Gastrocnemius medialis (tissue), 4 donors: Measurements from ENCODE around the gene TPTE2. TPM values are rescaled to one million over a fixed set of nuclear protein-coding genes. Genes with fewer than 3 reads are reported as not detected.
"Not testable (repeated sequence)": the region's sequence is repeated elsewhere in the genome, so short reads cannot be mapped to it uniquely, and the experiment has no call there.

ENCODE experiments used
- ATAC-seq, 2 donors: fragments of 150-250 bp; one replicate each; pipeline ENCODE4 v1.9.1; 2016
- DNase-seq, 2 donors: peaks; one replicate each; pipeline ENCODE4 v3.0.0-alpha.2; 2019
- H3K27ac ChIP-seq, 4 donors: fragments of 200-600 bp; sonication (generic); 1 replicate in 1 of 4; 2 replicates in 3 of 4; pipeline ENCODE4 v1.5.1; 2016 to 2018; ENCODE audit warnings: mild to moderate bottlenecking in 2 of 4, moderate library complexity in 1 of 4
- H3K27me3 ChIP-seq, 3 donors: fragments of 200-600 bp; sonication (generic) in 2 of 3; 1 replicate in 1 of 3; 2 replicates in 2 of 3; pipeline versions ENCODE4 v1.5.1 to v1.6.0; 2016 to 2019; ENCODE audit warnings: mild to moderate bottlenecking in 1 of 3, moderate library complexity in 1 of 3
- H3K36me3 ChIP-seq, 2 donors: fragments of 200-600 bp; sonication (generic) in 1 of 2; one replicate each; pipeline ENCODE4 v1.5.1; 2017 to 2018
- H3K4me1 ChIP-seq, 2 donors: fragments of 200-600 bp; sonication (generic) in 1 of 2; one replicate each; pipeline ENCODE4 v1.5.1; 2016 to 2017; ENCODE audit warnings: mild to moderate bottlenecking in 2 of 2
- H3K4me3 ChIP-seq, 4 donors: fragments of 200-600 bp; sonication (generic) in 3 of 4; 1 replicate in 1 of 4; 2 replicates in 3 of 4; pipeline ENCODE4 v1.5.1; 2016 to 2019; ENCODE audit warnings: mild to moderate bottlenecking in 2 of 4
- H3K9me3 ChIP-seq, 3 donors: fragments of 200-600 bp; sonication (generic) in 2 of 3; 1 replicate in 1 of 3; 2 replicates in 2 of 3; pipeline ENCODE4 v1.5.1; 2016 to 2019
- POLR2A ChIP-seq, 2 donors: fragments of 450-650 bp; IDR thresholded peaks; one replicate each; pipeline ENCODE4 v1.6.1; 2017; ENCODE audit warnings: antibody characterized with exemption in 2 of 2, mild to moderate bottlenecking in 2 of 2, moderate library complexity in 2 of 2
- in situ Hi-C, 4 donors: fragments of 200-750 bp; cut with MboI; loops; one replicate each; pipeline versions ENCODE4 v1.15.0 to v1.8.0; 2017; ENCODE audit warnings: low sequenced_read_pairs in 4 of 4
- intact Hi-C: fragments of 100-400 bp; cut with DNase I; formaldehyde crosslinking; loops from one replicate; pipeline ENCODE4 v1.15.1; 2023; ENCODE audit warnings: low total_unique reads
- total RNA-seq, 4 donors: library from RNA; depleted of rRNA; stranded (reverse); fragments of >200 nt; gene quantifications; one replicate each; pipeline versions ENCODE4 v1.1.0 to v1.2.3, GENCODE V29; 2016
- TF ChIP-seq, protein P1 (sequence below), 5 experiments: fragments of 450-650 bp in 3 of 5; fragments of 200-600 bp in 2 of 5; sonication (generic) in 2 of 5; IDR thresholded peaks in 4 of 5; conservative IDR thresholded peaks in 1 of 5; 1 replicate in 4 of 5; 2 replicates in 1 of 5; pipeline ENCODE4 v1.5.1; 2016 to 2019; ENCODE audit warnings: antibody characterized with exemption in 5 of 5, mild to moderate bottlenecking in 3 of 5, moderate library complexity in 3 of 5

The TPTE2 gene
- total RNA-seq, 4 donors from 2014 or later = not detected

DNA sequence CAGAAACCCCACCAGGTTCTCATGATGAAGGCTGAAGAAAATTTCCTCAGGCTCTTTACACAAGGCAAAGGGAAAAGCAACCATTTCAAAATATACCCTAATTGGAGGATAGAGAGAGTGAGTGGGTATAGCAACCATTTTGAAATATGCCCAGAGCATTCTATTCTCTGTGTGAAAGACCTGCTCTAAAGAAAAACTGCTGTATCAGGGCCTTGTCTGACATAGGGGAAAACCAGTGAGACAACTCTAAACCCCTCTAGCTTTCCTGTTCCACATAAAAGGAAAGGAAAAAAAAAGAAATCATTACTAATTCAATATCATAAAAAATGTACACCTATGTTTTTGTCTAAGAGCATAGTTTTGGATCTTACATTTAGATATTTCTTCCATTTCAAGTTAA is 42.3 kb downstream of the TPTE2 start:
- no peaks in the 10 kb centered on the region for H3K27me3 ChIP-seq
- no peaks in the 10 kb centered on the region for H3K36me3 ChIP-seq
- TF ChIP-seq POLR2A (IDR thresholded peaks at IDR 0.05) = no peak
- TF ChIP-seq, protein P1, sequence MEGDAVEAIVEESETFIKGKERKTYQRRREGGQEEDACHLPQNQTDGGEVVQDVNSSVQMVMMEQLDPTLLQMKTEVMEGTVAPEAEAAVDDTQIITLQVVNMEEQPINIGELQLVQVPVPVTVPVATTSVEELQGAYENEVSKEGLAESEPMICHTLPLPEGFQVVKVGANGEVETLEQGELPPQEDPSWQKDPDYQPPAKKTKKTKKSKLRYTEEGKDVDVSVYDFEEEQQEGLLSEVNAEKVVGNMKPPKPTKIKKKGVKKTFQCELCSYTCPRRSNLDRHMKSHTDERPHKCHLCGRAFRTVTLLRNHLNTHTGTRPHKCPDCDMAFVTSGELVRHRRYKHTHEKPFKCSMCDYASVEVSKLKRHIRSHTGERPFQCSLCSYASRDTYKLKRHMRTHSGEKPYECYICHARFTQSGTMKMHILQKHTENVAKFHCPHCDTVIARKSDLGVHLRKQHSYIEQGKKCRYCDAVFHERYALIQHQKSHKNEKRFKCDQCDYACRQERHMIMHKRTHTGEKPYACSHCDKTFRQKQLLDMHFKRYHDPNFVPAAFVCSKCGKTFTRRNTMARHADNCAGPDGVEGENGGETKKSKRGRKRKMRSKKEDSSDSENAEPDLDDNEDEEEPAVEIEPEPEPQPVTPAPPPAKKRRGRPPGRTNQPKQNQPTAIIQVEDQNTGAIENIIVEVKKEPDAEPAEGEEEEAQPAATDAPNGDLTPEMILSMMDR (IDR thresholded peaks at IDR 0.05 in 4 of 5, conservative IDR thresholded peaks at IDR 0.05 in 1 of 5) = no peak
- intact Hi-C loops (no loop called here), in situ Hi-C loops (no loop called here)
- no peaks in the 10 kb centered on the region for H3K9me3 ChIP-seq
- H3K4me3 ChIP-seq = no peak overlapping the region
- DNase-seq = no peak
- no peak overlapping the region for H3K27ac ChIP-seq
- no peaks in the 10 kb centered on the region for H3K4me1 ChIP-seq
- ATAC-seq = no peak

DNA sequence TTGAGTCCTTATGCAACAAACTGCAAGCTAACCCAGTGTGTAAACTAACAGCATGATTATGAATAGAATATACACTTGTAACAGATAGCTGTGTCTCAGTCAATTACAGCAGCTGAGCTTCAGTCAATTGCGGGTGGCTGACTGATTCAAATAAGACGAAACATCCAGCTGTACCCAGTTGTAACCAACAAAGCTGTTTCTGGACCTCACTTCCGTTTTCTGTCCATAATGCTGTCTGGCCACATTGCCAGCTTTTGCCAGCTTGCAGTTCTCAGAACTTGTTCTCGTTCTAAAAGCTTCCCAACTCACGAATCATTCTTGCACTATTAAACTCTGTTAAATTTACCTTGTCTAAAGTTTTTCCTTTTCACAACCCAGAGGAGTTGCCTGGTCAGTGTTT is 53.7 kb downstream of the TPTE2 start:
- not testable (repeated sequence) for ATAC-seq

GRCh38 chr13:19460126-19460525 is 101.2 kb downstream of the TPTE2 start:
- H3K27me3 ChIP-seq, H3K27ac ChIP-seq, intact Hi-C loops, in situ Hi-C loops, H3K4me3 ChIP-seq, ATAC-seq, DNase-seq, H3K9me3 ChIP-seq, H3K4me1 ChIP-seq, H3K36me3 ChIP-seq: not testable (repeated sequence)

More for the DNA sequence above, 53.7 kb downstream of the TPTE2 start:
- H3K4me1 ChIP-seq, H3K27ac ChIP-seq, H3K4me3 ChIP-seq, H3K9me3 ChIP-seq, intact Hi-C loops, DNase-seq, in situ Hi-C loops, H3K27me3 ChIP-seq, H3K36me3 ChIP-seq: not testable (repeated sequence)

DNA sequence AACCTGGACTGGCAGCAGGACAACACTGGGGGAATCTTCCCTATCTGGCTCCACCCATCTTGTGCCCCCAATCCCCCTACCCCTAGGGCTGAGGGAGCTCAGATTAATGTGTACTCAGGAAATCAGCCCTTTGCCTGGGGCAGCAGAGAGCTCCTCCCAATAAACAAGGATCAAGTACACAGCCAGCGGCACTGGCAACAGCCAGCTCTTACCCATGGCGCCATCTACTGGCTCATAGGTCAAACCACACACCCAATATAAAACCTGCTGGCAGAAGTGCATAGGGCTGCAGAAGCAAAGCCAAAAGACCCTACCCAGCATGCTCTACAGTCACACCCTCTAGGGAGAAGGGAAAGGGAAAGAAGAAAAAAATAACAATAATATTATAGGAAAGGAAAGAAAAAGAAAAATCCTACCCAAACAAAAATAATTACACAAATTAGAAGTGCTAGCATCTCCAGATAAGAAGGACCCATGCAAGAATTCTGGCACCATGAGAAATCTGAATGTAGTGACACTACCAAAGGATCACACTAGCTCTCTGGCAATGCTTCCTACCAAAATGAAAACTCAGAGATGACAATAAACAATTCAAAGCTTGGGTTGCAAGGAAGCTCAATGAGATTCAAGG is 122.2 kb downstream of the TPTE2 start:
- H3K36me3 ChIP-seq, in situ Hi-C loops, H3K27me3 ChIP-seq, intact Hi-C loops, H3K4me1 ChIP-seq, H3K9me3 ChIP-seq, ATAC-seq, H3K27ac ChIP-seq, H3K4me3 ChIP-seq: not testable (repeated sequence)
- DNase-seq = peak in 1 of 2 donors; percentile 14

- H3K4me3 ChIP-seq, DNase-seq, intact Hi-C loops, ATAC-seq, H3K27ac ChIP-seq, H3K9me3 ChIP-seq, in situ Hi-C loops, H3K4me1 ChIP-seq, H3K36me3 ChIP-seq, H3K27me3 ChIP-seq: not testable (repeated sequence)
These were observed 123.6 kb downstream of the TPTE2 start for GRCh38 chr13:19437780-19438179.

DNA sequence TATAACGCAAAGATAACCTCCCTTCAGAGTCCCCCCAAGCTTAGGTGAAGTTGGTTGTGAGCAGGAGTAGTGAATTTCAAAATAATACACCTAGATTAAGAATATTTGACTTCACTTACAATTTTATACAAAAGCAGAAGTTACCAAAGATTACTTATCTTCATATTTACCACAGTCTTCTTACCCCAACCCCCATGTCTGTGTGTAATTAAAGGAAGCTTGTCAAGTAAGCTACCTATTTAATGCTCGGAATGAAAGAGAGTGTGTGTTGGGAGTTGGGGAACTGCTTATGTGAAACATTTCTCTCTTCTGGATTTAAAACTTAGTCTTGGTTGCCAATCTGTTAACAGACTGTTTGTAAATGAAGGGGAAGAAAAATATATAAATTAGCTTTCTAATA is 139.1 kb downstream of the TPTE2 start:
- H3K4me3 ChIP-seq, H3K27ac ChIP-seq, in situ Hi-C loops, ATAC-seq, H3K27me3 ChIP-seq, H3K36me3 ChIP-seq, DNase-seq, H3K4me1 ChIP-seq, intact Hi-C loops, H3K9me3 ChIP-seq: not testable (repeated sequence)

DNA sequence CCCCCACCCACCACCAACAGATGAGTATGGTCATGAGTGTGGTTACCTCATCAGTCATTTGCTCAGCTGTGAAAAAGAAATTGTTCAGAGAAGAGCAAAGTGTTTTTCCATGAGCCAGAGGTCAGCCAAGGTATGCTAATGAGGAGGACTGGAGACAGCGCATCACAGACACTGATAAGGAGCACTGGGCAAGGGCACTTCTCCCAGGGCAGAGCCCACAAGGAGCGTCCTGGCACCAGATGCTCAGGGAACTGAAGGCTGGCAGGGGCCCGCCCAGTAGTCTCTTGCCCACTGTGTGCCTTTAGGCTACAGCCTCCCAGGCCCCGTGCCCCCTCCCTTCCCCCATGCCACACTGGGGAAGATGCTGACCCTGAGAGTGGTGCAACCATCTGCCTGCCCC is 148.8 kb downstream of the TPTE2 start:
- ATAC-seq, H3K4me1 ChIP-seq, H3K27ac ChIP-seq, H3K27me3 ChIP-seq, H3K36me3 ChIP-seq, intact Hi-C loops, DNase-seq, H3K9me3 ChIP-seq, in situ Hi-C loops, H3K4me3 ChIP-seq: not testable (repeated sequence)

- H3K27me3 ChIP-seq, DNase-seq, intact Hi-C loops, H3K4me1 ChIP-seq, ATAC-seq, in situ Hi-C loops, H3K36me3 ChIP-seq, H3K9me3 ChIP-seq, H3K4me3 ChIP-seq, H3K27ac ChIP-seq: not testable (repeated sequence)
These were observed 178.4 kb downstream of the TPTE2 start for GRCh38 chr13:19382746-19383511.
